ENCODE results near the gene CDH13. TPM values are rescaled to one million over a fixed set of nuclear protein-coding genes. Genes with fewer than 3 reads are reported as not detected.

Gene CDH13
- total and polyA plus RNA-seq, 2 donors (not counting 3 experiments of a cell fraction or from before 2014, with no cell fraction given), result 96.6 to 124 TPM

- Histone ChIP-seq H3K4me1 (ENCODE audit: control insufficient read depth, extremely low read depth, insufficient read depth, low read length) (no peaks in the 10 kb centered on the region), H3K27ac (ENCODE audit: insufficient read depth, low read depth, low read length) (no peak overlapping the region), H3K36me3 (ENCODE audit: control insufficient read depth in 2 of 2, extremely low read depth in 1 of 2, insufficient read depth in 2 of 2, low read length in 2 of 2) (no peaks in the 10 kb centered on the region), H3K4me3 (replicated peaks in 1 of 3; ENCODE audit: insufficient read depth in 1 of 3, low read depth in 1 of 3, low read length in 3 of 3) (no peak overlapping the region), H3K79me2 (ENCODE audit: control insufficient read depth, insufficient read depth, low read length) (no peaks in the 10 kb centered on the region), H2AFZ (ENCODE audit: low read depth, low read length) (no peak overlapping the region), H3K9me1 (replicated peaks; ENCODE audit: control insufficient read depth, extremely low read depth, insufficient read depth, low read length) (no peaks in the 10 kb centered on the region), H4K20me1 (replicated peaks; ENCODE audit: control insufficient read depth, extremely low read depth, insufficient read depth, low read length) (no peaks in the 10 kb centered on the region), H3K27me3 (ENCODE audit: control insufficient read depth in 2 of 2, insufficient read depth in 2 of 2, low read length in 2 of 2) (no peaks in the 10 kb centered on the region), H3K4me2 (ENCODE audit: insufficient read depth, low read length) (no peak overlapping the region), H3K9ac (replicated peaks; ENCODE audit: extremely low read depth, insufficient read depth, low read length) (no peak overlapping the region), H3K9me3 (replicated peaks; ENCODE audit: control insufficient read depth, insufficient read depth, low read length) (no peaks in the 10 kb centered on the region)
- no peak for FAIRE-seq
- TF ChIP-seq JUN (IDR thresholded peaks at IDR 0.05; ENCODE audit: borderline replicate concordance, insufficient read depth, insufficient read length, low read depth), result no peak
- TF ChIP-seq EZH2 (IDR thresholded peaks at IDR 0.05; ENCODE audit: borderline replicate concordance, low read depth, low read length, severe bottlenecking), result no peak
- no peak for TF ChIP-seq FOS (IDR thresholded peaks at IDR 0.05; ENCODE audit: borderline replicate concordance, insufficient read depth, low read length)
- TF ChIP-seq CTCF (IDR thresholded peaks at IDR 0.05; ENCODE audit: extremely low read depth in 1 of 2, insufficient read depth in 1 of 2, low read depth in 1 of 2, low read length in 2 of 2), result no peak
- no peak for TF ChIP-seq GATA2 (IDR thresholded peaks at IDR 0.05; ENCODE audit: insufficient read depth, insufficient read length, low read depth, low read length)
- TF ChIP-seq MAX (IDR thresholded peaks at IDR 0.05; ENCODE audit: insufficient read depth, insufficient read length), result no peak
- TF ChIP-seq POLR2AphosphoS5 (IDR thresholded peaks at IDR 0.05; ENCODE audit: insufficient read depth, low read depth, low read length), result no peak
- no peak for TF ChIP-seq MYC (IDR thresholded peaks at IDR 0.05; ENCODE audit: low read depth, low read length)
- no peak for TF ChIP-seq POLR2A (IDR thresholded peaks at IDR 0.05; ENCODE audit: low read depth, low read length)
- DNase-seq (ENCODE audit: low read depth, low spot score), result no peak
- no TSS peak for BruUV-seq (replicated peaks)
- intact Hi-C loops (cut with micrococcal nuclease), result no loop called here
- ChIA-PET CTCF (interaction anchor here (1.4 kb wide), 1 partner anchor 24 kb away, joined by 3 read pairs; no protein-coding TSS in a partner anchor), POLR2A (no interaction called here)
- dilution Hi-C loops (cut with MboI; ENCODE audit: extremely low pct_ligation_motif_present, low sequenced_read_pairs), result no loop called here
Measured at GRCh38 chr16:83315271-83315670, 688.5 kb downstream of the CDH13 start.

All from endothelial cell of umbilical vein (primary cell).